Epithelial cell of proximal tubule (primary cell): ENCODE data around the gene PTPRN2. TPM values are rescaled to one million over a fixed set of nuclear protein-coding genes. Genes with fewer than 3 reads are reported as not detected.

Experiments used
- DNase-seq: peaks from one replicate; pipeline ENCODE4 v3.0.0-alpha.2; 2011; ENCODE audit warnings: low read depth
- H3K4me3 ChIP-seq: 2 replicates; pipeline ENCODE4 v1.5.1; 2011; ENCODE audit warnings: low read depth, mild to moderate bottlenecking, low read length
- CTCF ChIP-seq: conservative IDR thresholded peaks from 2 replicates; pipeline ENCODE4 v1.5.1; 2012; ENCODE audit warnings: low read depth, mild to moderate bottlenecking, low read length
- total RNA-seq: library from RNA; depleted of rRNA; stranded (reverse); fragments of >200 nt; gene quantifications from 2 replicates; pipeline ENCODE4 v1.2.3, GENCODE V29; 2015

The PTPRN2 gene
- total RNA-seq, 1 donor from 2014 or later, result 2.8 TPM

GRCh38 chr7:157560258-157560654 lies 1027.4 kb downstream of the PTPRN2 start:
- DNase-seq, result no peak
- TF ChIP-seq CTCF, result no peak
- H3K4me3 ChIP-seq, result no peak overlapping the region

DNA sequence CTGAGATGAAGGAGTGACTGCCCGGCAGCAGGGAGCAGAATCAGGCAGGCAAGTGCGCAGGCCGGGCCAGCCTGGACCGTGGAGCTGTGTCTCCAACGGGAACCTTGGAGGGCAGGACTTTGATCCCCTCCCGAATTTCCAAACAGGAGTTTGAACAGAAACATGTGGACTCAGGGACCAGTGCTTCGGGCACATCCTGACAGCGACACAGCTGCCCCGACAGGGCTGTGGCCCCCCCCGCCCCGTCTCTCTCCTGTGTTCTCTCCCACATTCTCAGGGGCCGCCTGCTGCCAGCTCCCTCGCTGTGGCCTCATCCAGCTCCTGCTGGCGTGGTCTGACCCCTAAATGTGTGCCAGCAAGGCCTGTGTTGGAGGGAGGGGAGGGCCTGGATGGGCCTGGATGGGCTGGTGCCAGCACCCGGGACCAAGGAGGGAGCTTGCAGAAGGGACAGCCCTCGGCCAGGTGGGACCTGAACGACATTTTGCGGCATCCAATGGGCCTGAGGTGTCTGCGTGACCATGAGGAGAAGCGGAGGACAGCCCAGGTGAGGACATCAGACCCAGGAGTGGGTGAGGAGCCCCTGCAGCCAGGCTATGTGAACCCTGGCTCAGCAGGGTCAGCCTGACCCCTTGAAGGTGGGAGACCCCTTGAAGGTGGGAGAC lies 1027.9 kb downstream of the PTPRN2 start:
- TF ChIP-seq CTCF, result no peak
- no peak for DNase-seq

DNA sequence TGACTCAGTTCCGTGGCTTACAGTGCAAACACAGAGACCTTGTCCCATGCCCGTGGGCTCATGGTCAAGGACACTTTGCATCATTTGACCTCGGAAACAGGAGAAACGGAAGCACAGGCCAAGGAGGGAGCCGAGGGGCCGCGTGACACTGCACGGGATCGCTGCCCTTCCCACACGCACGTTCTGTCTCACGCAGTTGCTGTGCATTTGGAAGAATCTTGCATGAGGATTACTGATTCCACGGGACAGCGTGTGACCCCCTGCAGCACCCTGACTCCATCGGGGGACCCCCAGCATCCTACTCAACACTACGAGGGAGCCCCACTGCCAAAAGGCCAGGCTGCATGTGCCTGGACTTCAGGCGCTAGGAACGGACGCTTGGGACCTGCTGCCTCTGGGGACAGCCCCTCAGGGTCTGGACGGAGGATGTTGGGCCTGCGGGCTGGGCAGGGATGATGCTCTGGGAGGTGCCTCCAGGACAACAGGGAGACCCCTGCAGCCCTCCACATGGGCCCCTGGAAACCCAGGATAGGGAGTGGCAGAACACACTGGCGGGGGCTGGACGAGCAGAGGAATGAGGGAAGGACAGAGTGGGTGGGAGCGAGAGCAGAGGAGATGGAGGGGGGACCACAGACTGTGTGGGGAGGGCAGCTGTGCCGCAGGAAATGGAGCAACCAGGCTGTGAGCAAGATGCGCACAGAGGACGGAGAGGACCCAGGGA lies 1028.6 kb downstream of the PTPRN2 start:
- DNase-seq, result no peak
- H3K4me3 ChIP-seq, result no peak overlapping the region
- TF ChIP-seq CTCF, result no peak

More for the DNA sequence above, 1027.9 kb downstream of the PTPRN2 start:
- no peak overlapping the region for H3K4me3 ChIP-seq

GRCh38 chr7:157558516-157558874 lies 1029.1 kb downstream of the PTPRN2 start:
- no peak for TF ChIP-seq CTCF
- H3K4me3 ChIP-seq, result no peak overlapping the region
- no peak for DNase-seq

DNA sequence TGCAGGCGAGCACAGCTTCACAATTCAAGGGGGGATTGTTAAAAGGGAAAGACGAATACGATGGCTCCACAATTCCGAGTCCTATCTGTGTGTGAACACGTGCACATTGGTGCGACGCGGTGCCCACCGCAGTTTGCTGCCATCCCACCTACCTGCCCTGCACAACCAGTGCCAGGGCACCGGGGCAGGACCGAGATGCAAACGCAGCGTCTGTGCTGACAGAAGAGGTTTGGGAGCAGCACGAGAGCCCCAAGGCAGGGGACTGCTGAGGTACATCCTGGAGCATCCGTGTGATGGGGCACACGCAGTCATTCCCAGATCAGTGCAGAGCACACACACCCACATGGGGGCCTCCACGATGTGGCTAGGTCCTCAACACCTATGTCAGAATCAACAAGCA lies 1029.6 kb downstream of the PTPRN2 start:
- H3K4me3 ChIP-seq, result no peak overlapping the region
- no peak for DNase-seq

DNA sequence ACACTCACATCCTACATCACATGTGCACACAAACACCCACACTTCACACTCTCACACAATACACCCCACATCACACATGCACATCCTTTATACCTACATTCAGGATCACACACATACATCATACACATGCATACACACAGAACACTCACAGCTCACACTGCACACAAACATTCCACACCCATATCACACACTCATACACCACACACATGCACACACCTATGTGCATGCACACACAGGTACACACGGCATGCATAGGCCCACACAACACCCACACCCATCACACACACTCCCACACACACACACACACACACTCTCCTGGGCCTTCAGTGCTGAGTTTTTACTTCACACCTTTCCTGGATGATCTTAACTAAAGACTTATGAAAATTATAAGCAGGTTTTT lies 1030.4 kb downstream of the PTPRN2 start:
- no peak overlapping the region for H3K4me3 ChIP-seq
- no peak for TF ChIP-seq CTCF
- no peak for DNase-seq

More for the DNA sequence above, 1029.6 kb downstream of the PTPRN2 start:
- no peak for TF ChIP-seq CTCF

DNA sequence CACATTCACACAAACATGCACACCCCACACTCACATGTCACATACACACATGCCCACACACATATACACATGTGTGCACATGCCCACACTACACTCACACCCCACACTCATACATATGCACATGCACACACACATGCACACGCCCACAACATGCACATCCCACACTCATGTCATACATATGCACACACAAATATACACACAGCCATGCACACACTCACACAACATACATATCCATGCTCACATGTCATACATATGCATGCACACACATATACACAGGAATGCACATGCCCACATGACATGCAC lies 1031.0 kb downstream of the PTPRN2 start:
- TF ChIP-seq CTCF, result no peak
- H3K4me3 ChIP-seq, result no peak overlapping the region
- DNase-seq, result no peak
